Measurements from ENCODE around the gene S100G.

GRCh38 chrX:16649858-16650257, at the start of gene S100G:
- TF ChIP-seq RFX5 (IDR thresholded peaks at IDR 0.05; ENCODE audit: low read depth, low read length) (no peak), POLR2A (IDR thresholded peaks at IDR 0.05; ENCODE audit: low read depth, low read length) (no peak), CHD1 (IDR thresholded peaks at IDR 0.05; ENCODE audit: low read depth, low read length) (no peak), FOS (IDR thresholded peaks at IDR 0.05; ENCODE audit: low read depth, low read length) (no peak)
- TF ChIP-seq, protein P1, sequence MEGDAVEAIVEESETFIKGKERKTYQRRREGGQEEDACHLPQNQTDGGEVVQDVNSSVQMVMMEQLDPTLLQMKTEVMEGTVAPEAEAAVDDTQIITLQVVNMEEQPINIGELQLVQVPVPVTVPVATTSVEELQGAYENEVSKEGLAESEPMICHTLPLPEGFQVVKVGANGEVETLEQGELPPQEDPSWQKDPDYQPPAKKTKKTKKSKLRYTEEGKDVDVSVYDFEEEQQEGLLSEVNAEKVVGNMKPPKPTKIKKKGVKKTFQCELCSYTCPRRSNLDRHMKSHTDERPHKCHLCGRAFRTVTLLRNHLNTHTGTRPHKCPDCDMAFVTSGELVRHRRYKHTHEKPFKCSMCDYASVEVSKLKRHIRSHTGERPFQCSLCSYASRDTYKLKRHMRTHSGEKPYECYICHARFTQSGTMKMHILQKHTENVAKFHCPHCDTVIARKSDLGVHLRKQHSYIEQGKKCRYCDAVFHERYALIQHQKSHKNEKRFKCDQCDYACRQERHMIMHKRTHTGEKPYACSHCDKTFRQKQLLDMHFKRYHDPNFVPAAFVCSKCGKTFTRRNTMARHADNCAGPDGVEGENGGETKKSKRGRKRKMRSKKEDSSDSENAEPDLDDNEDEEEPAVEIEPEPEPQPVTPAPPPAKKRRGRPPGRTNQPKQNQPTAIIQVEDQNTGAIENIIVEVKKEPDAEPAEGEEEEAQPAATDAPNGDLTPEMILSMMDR (conservative IDR thresholded peaks at IDR 0.05; ENCODE audit: low read depth, low read length): no peak
